H9 (cell line): Measurements from ENCODE around the gene UNC80. TPM values are rescaled to one million over a fixed set of nuclear protein-coding genes. Genes with fewer than 3 reads are reported as not detected.

ENCODE experiments used
- DNase-seq: peaks from one replicate; pipeline ENCODE4 v3.0.0-alpha.2; 2017
- H2AFZ ChIP-seq: one replicate; pipeline ENCODE4 v1.6.1; 2013; ENCODE audit warnings: mild to moderate bottlenecking, low read length, control low read depth, moderate library complexity
- H2AK5ac ChIP-seq: 2 replicates; pipeline ENCODE4 v1.6.1; 2013; ENCODE audit warnings: low read length, control low read depth, mixed read lengths; ENCODE audit not compliant: insufficient read length
- H2BK120ac ChIP-seq: one replicate; pipeline ENCODE4 v1.6.1; 2013; ENCODE audit warnings: low read depth, mild to moderate bottlenecking, low read length, control low read depth, inconsistent platforms; ENCODE audit not compliant: poor library complexity, severe bottlenecking
- H2BK12ac ChIP-seq: 2 replicates; pipeline ENCODE4 v1.6.1; 2013; ENCODE audit warnings: low read length, control low read depth, mixed read lengths, low read depth; ENCODE audit not compliant: insufficient read length
- H2BK15ac ChIP-seq: 2 replicates; pipeline ENCODE4 v1.6.1; 2013; ENCODE audit warnings: low read depth, low read length, control low read depth
- H2BK20ac ChIP-seq: one replicate; pipeline ENCODE4 v1.6.1; 2013; ENCODE audit warnings: low read depth, mild to moderate bottlenecking, low read length, control low read depth, inconsistent platforms; ENCODE audit not compliant: poor library complexity, severe bottlenecking
- H2BK5ac ChIP-seq: 2 replicates; pipeline ENCODE4 v1.6.1; 2013; ENCODE audit warnings: low read length, control low read depth, mixed read lengths; ENCODE audit not compliant: insufficient read length
- H3K14ac ChIP-seq: 2 replicates; pipeline ENCODE4 v1.6.1; 2013; ENCODE audit warnings: low read length, control low read depth; ENCODE audit not compliant: insufficient read depth
- H3K18ac ChIP-seq: 2 replicates; pipeline ENCODE4 v1.6.1; 2013; ENCODE audit warnings: low read depth, mild to moderate bottlenecking, mixed read lengths, low read length, control low read depth; ENCODE audit not compliant: insufficient read length
- H3K23ac ChIP-seq: 2 replicates; pipeline ENCODE4 v1.6.1; 2013; ENCODE audit warnings: low read length, control low read depth, mixed read lengths, low read depth; ENCODE audit not compliant: insufficient read length
- H3K23me2 ChIP-seq: 2 replicates; pipeline ENCODE4 v1.6.1; 2013; ENCODE audit warnings: low read depth, mild to moderate bottlenecking, mixed read lengths, low read length, control low read depth; ENCODE audit not compliant: insufficient read length, poor library complexity, severe bottlenecking
- H3K27ac ChIP-seq: 2 replicates; pipeline ENCODE4 v1.5.1; 2013; ENCODE audit warnings: low read length, control low read depth, mixed read lengths, low read depth; ENCODE audit not compliant: insufficient read length
- H3K27me3 ChIP-seq: 2 replicates; pipeline ENCODE4 v1.6.1; 2013; ENCODE audit warnings: low read length, control low read depth, inconsistent platforms; ENCODE audit not compliant: insufficient read depth
- H3K4ac ChIP-seq: 2 replicates; pipeline ENCODE4 v1.6.1; 2013; ENCODE audit warnings: low read depth, mild to moderate bottlenecking, control low read depth, inconsistent platforms, low read length, moderate library complexity
- H3K4me1 ChIP-seq: 2 replicates; pipeline ENCODE4 v1.6.1; 2013; ENCODE audit warnings: low read length, control low read depth, inconsistent platforms; ENCODE audit not compliant: insufficient read depth
- H3K4me2 ChIP-seq: 2 replicates; pipeline ENCODE4 v1.6.1; 2013; ENCODE audit warnings: low read length, control low read depth, mixed read lengths; ENCODE audit not compliant: insufficient read length, insufficient read depth
- H3K56ac ChIP-seq: 2 replicates; pipeline ENCODE4 v1.6.1; 2013; ENCODE audit warnings: low read depth, mild to moderate bottlenecking, mixed read lengths, low read length, control low read depth; ENCODE audit not compliant: insufficient read length
- H3K79me1 ChIP-seq: 2 replicates; pipeline ENCODE4 v1.6.1; 2013; ENCODE audit warnings: low read depth, mild to moderate bottlenecking, moderate library complexity, low read length, control low read depth, inconsistent platforms; ENCODE audit not compliant: insufficient read depth, poor library complexity, severe bottlenecking
- H3K79me2 ChIP-seq: 2 replicates; pipeline ENCODE4 v1.6.1; 2013; ENCODE audit warnings: low read length, control low read depth, inconsistent platforms; ENCODE audit not compliant: insufficient read depth
- H3K9ac ChIP-seq: 2 replicates; pipeline ENCODE4 v1.6.1; 2013; ENCODE audit warnings: low read length, control low read depth, mixed read lengths; ENCODE audit not compliant: insufficient read length; ENCODE audit errors: extremely low read depth
- H3K9me3 ChIP-seq: one replicate; pipeline ENCODE4 v1.6.1; 2013; ENCODE audit warnings: low read depth, low read length, inconsistent platforms; ENCODE audit not compliant: control insufficient read depth
- H3T11ph ChIP-seq: one replicate; pipeline ENCODE4 v1.6.1; 2013; ENCODE audit warnings: mild to moderate bottlenecking, low read length, control low read depth, inconsistent platforms
- H4K20me1 ChIP-seq: one replicate; pipeline ENCODE4 v1.6.1; 2013; ENCODE audit not compliant: control insufficient read depth, insufficient read length, insufficient read depth
- H4K5ac ChIP-seq: 2 replicates; pipeline ENCODE4 v1.6.1; 2013; ENCODE audit warnings: low read depth, mild to moderate bottlenecking, mixed read lengths, low read length, control low read depth; ENCODE audit not compliant: insufficient read length
- H4K8ac ChIP-seq: replicated peaks from 2 replicates; pipeline ENCODE4 v1.6.1; 2013; ENCODE audit warnings: low read length, control low read depth, mixed read lengths, low read depth; ENCODE audit not compliant: insufficient read length
- H4K91ac ChIP-seq: 2 replicates; pipeline ENCODE4 v1.6.1; 2013; ENCODE audit warnings: low read depth, mild to moderate bottlenecking, moderate library complexity, mixed read lengths, low read length, control low read depth; ENCODE audit not compliant: insufficient read length
- H3K27ac Mint-ChIP-seq, 3 experiments: 2 replicates in 2 of 3; 3 replicates in 1 of 3; pipeline ENCODE4 v1.8.0; 2020 to 2021; ENCODE audit warnings: mixed read lengths in 3 of 3, mild to moderate bottlenecking in 1 of 3, moderate library complexity in 1 of 3
- H3K27me3 Mint-ChIP-seq: 2 replicates; pipeline ENCODE4 v1.8.0; 2021; ENCODE audit warnings: low read depth, mild to moderate bottlenecking, moderate library complexity, mixed read lengths
- H3K36me3 Mint-ChIP-seq, 3 experiments: 2 replicates in 2 of 3; 3 replicates in 1 of 3; pipeline ENCODE4 v1.8.0; 2020 to 2021; ENCODE audit warnings: low read depth in 3 of 3, mixed read lengths in 3 of 3; ENCODE audit not compliant: insufficient read depth in 1 of 3
- H3K4me1 Mint-ChIP-seq, 2 experiments: 2 replicates each; pipeline ENCODE4 v1.8.0; 2020; ENCODE audit warnings: mixed read lengths in 2 of 2
- H3K4me3 Mint-ChIP-seq, 2 experiments: 2 replicates in 1 of 2; 3 replicates in 1 of 2; pipeline ENCODE4 v1.8.0; 2020 to 2021; ENCODE audit warnings: mild to moderate bottlenecking in 2 of 2, mixed read lengths in 2 of 2, moderate library complexity in 1 of 2
- H3K9me3 Mint-ChIP-seq, 2 experiments: 2 replicates in 1 of 2; 3 replicates in 1 of 2; pipeline ENCODE4 v1.8.0; 2020; ENCODE audit warnings: mild to moderate bottlenecking in 2 of 2, mixed read lengths in 2 of 2, moderate library complexity in 1 of 2
- total RNA-seq: library from RNA; stranded (reverse); gene quantifications from 2 replicates; pipeline ENCODE4 v1.2.1, GENCODE V29; 2021
- TF ChIP-seq, protein P1 (sequence below): fragments of 200-600 bp; sonication (generic); conservative IDR thresholded peaks from 3 replicates; pipeline ENCODE4 v1.8.0; 2021; ENCODE audit warnings: antibody characterized with exemption, mild to moderate bottlenecking

Gene UNC80
- total RNA-seq, 1 experiment from 2014 or later = 0.52 TPM

DNA sequence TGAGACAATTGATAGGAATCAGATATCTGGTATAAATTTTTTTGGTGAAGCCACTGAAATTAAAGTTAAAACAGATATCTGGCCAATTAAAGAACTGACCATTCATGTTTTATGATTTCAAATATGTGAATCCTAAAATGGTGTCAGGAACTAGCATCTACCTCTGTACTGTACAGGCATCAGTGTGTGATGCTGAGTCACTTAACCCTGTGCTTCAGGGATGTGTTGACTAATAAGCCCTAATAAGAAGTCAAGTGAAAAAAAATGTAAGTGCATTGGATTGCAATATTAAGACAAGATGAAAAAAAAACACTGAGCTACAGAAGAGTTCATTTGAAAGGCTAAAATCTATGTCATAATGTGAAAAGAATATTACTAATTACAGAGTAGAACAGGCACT, 9.1 kb upstream of the UNC80 start:
- no peaks in the 10 kb centered on the region for H3K9me3 ChIP-seq
- H3K56ac ChIP-seq = no peak overlapping the region
- no peaks in the 10 kb centered on the region for H3K36me3 Mint-ChIP-seq
- no peaks in the 10 kb centered on the region for H3K79me1 ChIP-seq
- H4K91ac ChIP-seq = no peak overlapping the region
- no peak overlapping the region for H3K14ac ChIP-seq
- no peak overlapping the region for H2BK5ac ChIP-seq
- H3K4me2 ChIP-seq = no peak overlapping the region
- H2BK20ac ChIP-seq = no peak overlapping the region
- H2BK12ac ChIP-seq = no peak overlapping the region
- H3K27ac Mint-ChIP-seq = no peak overlapping the region
- no peak overlapping the region for H3K4ac ChIP-seq
- no peak overlapping the region for H2AK5ac ChIP-seq
- H3K27me3 ChIP-seq = peaks cover 48% of the 10 kb centered on the region
- H3K4me1 ChIP-seq = no peaks in the 10 kb centered on the region
- no peak overlapping the region for H3K23ac ChIP-seq
- H4K20me1 ChIP-seq = no peaks in the 10 kb centered on the region
- H3K4me1 Mint-ChIP-seq = peaks cover 1 to 2% of the 10 kb centered on the region in 2 experiments; a peak in 3 of 4 replicates
- no peak overlapping the region for H2BK120ac ChIP-seq
- no peak overlapping the region for H3K9ac ChIP-seq
- no peak overlapping the region for H4K8ac ChIP-seq
- H3K4me3 Mint-ChIP-seq = no peak overlapping the region
- no peak overlapping the region for H3T11ph ChIP-seq
- no peak for DNase-seq
- no peak overlapping the region for H3K27ac ChIP-seq
- no peak overlapping the region for H3K18ac ChIP-seq
- H3K23me2 ChIP-seq = no peaks in the 10 kb centered on the region
- H3K79me2 ChIP-seq = no peaks in the 10 kb centered on the region
- TF ChIP-seq, protein P1, sequence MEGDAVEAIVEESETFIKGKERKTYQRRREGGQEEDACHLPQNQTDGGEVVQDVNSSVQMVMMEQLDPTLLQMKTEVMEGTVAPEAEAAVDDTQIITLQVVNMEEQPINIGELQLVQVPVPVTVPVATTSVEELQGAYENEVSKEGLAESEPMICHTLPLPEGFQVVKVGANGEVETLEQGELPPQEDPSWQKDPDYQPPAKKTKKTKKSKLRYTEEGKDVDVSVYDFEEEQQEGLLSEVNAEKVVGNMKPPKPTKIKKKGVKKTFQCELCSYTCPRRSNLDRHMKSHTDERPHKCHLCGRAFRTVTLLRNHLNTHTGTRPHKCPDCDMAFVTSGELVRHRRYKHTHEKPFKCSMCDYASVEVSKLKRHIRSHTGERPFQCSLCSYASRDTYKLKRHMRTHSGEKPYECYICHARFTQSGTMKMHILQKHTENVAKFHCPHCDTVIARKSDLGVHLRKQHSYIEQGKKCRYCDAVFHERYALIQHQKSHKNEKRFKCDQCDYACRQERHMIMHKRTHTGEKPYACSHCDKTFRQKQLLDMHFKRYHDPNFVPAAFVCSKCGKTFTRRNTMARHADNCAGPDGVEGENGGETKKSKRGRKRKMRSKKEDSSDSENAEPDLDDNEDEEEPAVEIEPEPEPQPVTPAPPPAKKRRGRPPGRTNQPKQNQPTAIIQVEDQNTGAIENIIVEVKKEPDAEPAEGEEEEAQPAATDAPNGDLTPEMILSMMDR = no peak
- H3K27me3 Mint-ChIP-seq = peaks cover 98% of the 10 kb centered on the region
- H2BK15ac ChIP-seq = no peak overlapping the region
- H2AFZ ChIP-seq = no peak overlapping the region
- no peak overlapping the region for H4K5ac ChIP-seq
- H3K9me3 Mint-ChIP-seq = peaks cover 2 to 17% of the 10 kb centered on the region in 2 experiments; a peak in 3 of 5 replicates
